HT-29 (cell line): Measurements from ENCODE around the gene ITGB7. TPM values are rescaled to one million over a fixed set of nuclear protein-coding genes. Genes with fewer than 3 reads are reported as not detected.
A peak's percentile ranks its signal among the peaks of the same experiment; 100 is the strongest.
"Not testable (repeated sequence)": the region's sequence is repeated elsewhere in the genome, so short reads cannot be mapped to it uniquely, and the experiment has no call there.

ENCODE experiments used
- DNase-seq: peaks from one replicate; pipeline ENCODE4 v3.0.0-alpha.2; 2015; ENCODE audit warnings: low spot score
- total RNA-seq: library from RNA; depleted of rRNA; stranded (reverse); fragments of >200 nt; shearing (Covaris generic); gene quantifications from 2 replicates; pipeline ENCODE4 v1.2.3, GENCODE V29; 2014

Gene ITGB7
- total RNA-seq, 1 experiment from 2014 or later = 8.1 TPM

DNA sequence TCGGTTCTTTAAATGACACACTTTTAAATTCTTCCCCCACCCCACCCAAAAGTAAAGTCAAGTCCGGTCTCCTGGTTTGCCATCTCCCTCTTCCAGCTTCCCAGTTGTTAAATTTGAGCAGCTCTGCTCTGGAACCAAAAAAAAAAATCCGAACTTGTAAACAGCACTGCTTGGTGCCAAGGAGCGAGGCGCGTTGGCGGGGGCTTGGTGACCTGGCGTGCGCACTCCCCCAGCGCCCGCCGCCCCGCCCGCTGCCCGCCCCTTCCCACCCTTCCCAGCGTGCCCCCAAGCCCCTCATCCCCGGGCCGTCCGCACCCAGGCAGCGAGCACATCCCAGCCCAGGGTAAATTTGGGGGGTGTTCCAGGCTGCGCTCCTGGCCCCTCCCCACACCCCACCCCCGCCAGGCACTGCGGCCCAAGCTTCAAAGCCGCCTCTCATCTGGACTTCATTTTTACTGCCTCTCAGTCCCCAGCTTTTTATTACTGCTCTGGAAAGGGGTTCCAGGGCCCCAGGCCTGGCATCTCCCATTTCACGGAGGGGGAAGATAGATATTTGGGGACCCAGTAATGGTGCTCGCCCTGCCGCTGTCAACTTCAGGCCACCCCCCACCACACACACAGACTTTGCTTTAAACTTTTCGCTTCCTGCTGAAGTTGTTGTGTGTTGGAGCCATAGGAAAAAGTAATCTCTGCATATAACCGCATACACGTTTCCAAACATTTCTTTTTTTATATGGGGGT lies 11.7 kb upstream of the ITGB7 start:
- DNase-seq = no peak

DNA sequence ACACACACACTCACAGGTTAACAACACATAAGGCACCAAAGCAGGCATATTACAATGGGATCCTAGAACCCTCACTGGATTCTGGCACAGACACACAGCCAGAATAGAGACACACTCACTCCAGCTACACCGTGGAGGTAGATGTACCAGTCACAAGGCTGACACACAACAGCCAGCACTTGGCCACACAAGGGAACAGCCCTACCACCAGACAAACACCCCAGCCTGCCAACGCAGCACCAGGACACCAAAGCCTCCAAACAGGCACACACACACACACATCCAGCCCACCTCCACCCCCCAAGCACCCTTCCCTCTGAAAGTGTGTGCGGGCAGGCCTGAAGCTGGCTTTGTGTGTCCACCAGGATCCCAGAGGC lies 10.9 kb upstream of the ITGB7 start:
- DNase-seq = no peak

DNA sequence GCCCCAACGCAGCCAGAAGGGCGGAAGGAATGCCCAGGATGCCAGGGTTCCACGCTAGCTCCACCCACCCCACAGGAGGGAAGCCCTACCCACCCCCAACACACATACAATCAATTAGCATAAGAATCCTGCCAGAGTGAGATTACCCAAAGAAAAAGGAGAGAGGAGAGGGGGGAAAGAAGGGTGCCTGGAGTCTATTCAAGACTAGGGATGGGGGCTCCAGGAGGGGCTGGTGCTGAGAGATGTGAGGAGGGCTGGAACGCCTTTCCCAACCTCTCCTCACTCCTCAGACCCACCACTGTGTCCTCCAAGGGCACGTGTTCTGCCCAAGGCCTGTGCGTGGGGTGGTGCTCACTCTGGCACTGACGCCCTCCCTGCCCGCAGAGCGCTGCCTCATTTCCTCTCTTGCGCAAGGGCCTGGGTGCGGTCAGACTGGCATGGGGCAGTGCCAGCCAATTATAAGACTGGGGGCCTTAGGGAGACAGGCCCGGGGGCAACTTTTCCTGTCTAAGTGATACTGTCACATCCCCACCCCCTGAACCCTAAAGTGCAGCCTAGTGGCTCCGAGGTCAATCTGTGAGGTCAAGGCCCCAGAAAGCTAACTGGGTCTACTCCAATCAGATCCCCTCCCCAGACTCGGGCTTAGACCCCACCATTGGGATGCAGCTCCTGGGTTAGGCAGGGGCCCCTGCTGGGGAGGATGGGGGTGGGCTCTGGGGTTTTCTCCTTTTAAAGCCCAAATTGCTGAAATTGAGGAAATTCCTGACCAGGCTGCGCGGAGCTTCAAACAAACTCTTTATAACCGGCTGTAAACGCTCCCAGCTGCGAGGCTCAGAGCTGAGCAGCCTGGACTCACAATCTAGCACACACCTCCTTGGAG lies 10.2 kb upstream of the ITGB7 start:
- no peak for DNase-seq

DNA sequence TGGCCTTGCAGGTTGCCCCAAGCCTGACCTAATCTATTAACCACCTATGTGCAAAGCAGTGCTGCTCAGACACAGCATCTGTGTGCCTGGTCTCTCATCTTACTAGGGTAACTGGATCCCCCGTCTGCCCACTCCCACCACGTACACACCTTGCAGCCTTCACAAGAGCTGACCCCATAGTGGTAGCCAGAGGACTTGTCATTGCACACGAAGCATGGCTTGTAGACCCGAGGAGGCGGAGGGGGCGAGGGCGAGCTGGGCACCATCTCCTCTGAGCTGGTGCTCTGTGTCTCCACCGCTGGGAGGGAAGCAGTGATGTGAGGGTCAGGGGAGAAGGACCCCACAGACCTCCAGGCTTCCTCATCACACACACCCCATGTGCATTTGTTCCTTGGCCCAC lies 8.4 kb upstream of the ITGB7 start:
- DNase-seq = no peak

DNA sequence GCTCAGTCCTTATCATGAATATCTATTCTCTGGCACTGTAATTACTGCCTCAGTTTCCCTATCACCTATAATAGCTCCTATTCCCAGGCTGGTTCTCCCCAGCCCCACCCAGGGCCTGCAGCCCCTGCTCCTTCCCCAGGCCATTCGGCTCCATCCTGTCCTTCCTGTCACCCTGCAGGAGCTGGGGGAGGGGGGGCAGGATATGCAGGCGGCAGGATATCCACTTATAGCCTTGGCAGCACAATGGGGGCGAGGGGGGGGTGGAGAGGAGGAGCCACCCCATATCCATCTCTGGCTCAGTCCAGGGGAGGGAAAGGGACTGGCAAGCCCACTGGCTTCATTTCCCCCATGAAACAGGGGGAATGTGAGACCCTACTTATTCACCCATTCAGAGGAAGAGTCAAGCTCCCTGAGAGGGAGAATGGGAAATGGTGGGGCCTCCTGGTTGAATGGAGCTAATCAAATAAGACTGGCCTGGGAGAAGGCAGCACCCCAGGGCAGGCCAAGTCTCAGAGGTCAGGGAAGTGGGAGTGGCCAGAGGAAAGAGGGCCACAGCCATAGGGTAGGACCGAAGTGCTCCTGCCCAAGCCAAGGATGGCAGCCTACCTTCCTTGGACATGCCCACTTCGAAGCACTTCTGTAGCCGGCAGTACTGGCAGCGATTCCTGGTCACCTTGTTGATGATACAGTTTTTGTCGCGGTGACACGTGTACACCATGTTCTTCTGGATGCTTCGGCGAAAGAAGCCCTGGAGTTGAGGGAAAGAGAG lies 7.8 kb upstream of the ITGB7 start:
- no peak for DNase-seq

DNA sequence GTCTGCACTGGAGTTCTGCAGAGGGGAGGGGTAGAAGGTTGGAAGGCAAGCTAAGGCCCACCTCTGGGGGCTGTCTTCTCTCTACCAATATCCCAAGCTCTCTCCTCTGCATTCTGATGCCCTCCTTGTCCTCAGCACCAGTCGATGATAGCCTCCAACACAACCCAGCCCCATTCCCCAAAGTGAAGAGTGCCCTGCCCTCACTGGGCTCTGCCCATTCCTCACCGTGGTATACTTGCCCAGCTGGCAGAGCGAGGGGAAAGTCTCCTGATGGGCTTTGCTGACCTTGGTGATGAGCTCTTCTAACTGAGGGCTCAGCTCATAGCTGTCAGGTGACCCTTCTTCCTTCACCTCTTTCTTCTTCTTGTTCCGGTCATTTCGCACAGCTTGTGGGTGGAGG lies 7.2 kb upstream of the ITGB7 start:
- no peak for DNase-seq

DNA sequence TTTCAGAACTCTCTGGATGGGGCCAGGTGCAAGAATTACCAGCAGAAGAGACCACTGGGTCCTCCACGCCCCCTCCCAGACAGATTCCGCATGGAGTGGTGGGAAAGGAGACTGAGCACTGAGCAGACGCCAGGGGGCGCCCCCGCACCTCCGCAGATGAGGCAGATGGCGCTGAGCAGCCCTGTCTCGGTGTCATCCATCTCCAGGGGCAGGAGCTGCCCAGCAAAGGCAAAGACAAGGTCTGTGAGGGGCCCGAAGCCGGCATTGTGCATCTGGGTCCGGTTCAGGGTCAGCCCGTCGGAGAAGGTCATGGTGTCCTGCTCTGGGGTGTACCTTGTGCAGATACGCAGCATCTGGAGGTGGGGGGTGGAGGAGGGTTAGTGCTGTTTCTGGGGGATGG lies 6.3 kb upstream of the ITGB7 start:
- DNase-seq = peak; percentile 78

DNA sequence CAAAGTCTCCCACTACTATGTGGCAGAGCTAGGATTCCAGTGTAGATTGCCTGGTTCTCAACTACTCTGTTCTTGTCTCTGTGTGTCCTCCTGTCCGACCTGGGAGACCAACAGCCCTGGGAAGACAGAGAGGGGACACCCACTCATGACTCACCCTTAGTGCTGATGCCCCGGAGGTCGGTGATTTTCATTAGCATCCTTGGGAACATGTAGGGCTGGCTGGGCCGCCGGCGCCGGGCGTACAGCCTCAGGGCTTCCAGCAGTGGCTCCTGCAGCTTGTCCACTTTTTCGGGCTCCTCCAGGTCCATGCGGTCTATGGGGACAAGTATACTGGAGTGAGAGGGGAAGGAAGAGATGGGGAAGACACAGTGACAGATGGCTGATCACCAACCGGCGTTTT lies 5.9 kb upstream of the ITGB7 start:
- no peak for DNase-seq

DNA sequence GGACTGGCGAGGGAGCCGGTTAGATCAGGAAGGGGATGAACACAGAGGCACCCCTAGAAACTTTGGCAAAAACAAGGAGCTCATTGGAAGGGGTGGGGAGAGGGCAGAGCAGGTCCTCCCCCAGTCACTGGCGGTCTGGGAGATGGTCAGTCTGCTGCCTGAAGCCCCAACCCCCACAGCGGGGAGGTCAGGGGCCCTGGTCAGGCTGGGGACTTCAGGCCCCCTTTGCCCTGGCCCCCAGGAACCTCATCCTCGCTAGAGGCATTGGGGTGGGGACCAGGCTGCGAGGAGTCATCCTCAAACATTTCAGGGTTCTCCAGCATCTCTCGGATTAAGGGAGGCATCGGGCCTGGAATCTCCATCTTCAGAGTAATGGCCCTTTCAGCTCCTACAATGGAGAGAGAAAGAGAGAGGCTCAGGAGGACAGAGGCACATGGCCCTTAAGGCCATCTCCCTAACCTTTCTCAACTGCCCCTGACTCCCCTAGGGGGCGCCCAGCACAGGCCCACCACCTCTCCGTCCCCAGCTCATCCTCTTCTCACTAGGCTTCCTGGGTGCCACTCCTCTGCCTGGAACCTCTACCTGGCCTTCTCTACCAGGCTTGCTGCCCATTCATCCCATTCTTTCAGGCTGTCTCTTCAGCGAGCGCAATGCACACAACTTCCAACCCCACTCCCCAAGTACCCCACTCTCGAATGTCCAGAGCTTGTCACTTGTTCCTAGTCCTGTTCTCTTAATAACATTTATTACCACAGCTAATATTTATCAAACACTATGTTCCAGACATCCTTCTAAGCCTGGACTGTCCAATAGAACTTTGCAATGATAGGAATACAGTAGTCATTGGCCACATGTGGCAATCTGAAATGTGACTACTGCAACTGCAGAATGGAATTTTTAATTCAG lies 4.7 kb upstream of the ITGB7 start:
- no peak for DNase-seq

DNA sequence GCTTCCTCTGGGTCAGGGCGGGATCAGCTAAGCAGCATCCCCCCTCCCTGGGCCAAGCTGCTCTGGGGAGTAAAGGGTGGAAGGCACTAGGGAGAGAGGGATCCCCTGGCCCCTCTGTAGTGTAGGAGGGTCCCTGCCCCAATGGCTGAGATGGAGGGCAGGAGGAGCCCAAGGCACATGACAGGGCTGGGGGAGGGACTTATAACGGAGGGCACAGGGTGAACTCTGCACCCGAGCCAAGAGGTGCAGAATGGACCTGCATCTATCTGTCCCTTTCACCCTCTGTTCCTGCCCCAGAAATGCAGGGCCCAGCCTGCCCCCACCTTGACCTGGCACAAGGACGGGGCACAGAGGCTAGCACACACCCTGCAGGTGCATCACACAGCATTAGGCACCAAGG lies 3.8 kb upstream of the ITGB7 start:
- DNase-seq = no peak

DNA sequence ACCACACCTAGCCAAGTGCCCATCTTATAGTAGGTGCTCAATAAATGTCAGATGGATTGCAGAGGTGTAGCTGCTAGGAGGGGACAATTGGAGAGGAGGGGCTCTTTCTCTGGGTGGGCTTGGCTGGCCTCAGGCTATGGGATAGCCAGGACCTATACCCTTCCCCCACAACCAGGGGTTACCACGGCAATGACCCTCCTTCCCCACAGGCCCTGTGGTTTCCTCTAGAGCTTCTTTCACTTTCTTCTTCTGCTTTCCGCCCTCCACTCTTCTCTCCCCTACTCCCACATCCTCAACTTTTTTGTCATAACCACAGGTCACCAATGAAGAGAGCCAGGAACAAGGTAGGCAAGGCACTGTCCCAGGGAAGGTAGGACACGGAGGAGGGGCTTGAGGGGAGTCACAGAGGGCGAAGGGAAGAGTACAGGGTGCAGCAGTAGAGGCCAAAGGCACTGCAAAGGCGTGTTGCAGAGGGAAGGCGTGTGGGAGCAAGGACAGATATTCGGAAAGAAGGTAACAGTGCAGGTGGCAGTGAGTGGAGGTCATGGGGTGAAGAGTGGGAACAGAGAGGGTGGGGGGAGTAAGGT lies 1.9 kb upstream of the ITGB7 start:
- no peak for DNase-seq

DNA sequence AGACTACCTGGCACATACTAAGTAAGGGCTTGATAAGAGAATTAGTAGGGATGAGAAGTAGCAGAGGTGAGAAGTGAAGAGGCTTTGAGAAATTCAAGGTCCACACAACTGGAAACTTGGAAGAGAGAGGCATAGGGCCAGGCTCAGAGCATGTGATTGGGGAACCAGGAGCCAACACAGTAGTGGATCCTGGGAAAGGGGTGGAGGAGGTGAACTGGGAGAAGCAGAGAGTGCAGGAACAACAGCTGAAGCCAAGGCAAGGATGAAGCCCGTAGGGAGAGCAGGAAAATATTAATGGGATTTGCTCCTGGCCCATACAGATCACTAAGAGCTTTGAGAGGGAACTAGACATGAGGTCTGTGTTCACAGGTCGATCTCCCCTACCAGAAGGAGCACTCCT lies 1.4 kb upstream of the ITGB7 start:
- no peak for DNase-seq

DNA sequence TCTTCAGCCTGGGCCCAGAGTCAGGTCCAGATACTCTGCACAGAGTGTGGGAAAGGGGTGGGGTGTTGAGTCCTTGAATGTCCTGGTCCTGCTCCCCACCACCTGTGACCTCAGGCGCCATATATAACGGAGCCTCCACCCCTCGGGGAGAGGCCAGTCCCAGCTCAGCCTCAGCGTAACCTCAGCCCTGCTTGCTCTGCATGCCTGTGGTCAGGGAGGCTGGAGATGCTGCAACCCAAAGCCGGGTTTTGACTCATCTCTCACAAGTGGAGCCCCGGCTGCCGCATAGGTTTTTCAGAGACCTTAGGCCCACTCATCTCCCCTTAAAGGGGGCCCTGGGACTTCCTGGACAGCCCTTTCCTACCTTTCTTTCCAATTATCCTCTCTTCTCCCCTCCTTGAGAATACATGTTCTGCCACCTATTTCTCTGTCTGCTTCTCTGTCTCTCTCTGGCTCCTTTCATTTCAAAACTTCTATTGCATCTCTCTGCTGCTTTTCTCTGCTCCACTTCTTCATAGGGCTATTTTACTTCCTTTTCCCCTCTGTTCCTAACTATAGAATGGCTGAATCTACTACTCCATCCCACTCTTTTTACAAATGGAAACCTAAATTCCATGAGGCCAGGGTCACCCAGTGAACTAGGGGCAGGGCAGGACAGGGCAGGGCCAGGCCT lies 1.2 kb downstream of the ITGB7 start:
- DNase-seq = no peak

DNA sequence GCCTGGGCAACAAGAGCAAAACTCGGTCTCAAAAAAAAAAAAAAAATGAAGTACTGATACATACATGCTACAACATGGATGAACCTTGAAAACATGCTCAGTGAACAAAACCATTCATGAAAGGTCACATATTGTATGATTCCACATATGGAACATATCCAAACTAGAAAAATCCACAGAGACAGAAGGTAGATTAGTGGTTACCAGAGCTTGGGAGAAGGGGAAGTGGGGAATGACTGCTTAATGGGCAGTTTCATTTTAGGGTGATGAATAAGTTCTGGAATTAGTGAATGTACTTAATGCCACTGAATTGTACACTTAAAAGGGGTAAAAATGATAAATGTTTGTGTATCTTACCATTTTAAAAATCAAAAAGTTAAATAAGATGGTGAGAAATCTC lies 2.7 kb downstream of the ITGB7 start:
- no peak for DNase-seq

DNA sequence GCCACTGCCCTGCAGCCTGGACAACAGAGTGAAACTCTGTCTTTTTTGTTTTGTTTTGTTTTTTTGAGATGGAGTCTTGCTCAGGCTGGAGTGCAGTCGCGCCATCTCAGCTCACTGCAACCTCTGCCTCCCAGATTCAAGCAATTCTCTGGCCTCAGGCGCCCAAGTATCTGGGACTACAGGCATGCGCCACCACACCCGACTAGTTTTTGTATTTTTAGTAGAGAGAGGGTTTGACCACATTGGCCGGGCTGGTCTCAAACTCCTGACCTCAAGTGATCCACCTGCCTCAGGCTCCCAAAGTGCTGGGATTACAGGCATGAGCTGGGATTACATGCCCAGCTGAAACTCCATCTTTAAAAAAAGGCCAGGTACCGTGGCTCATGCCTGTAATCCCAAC lies 4.7 kb downstream of the ITGB7 start:
- not testable (repeated sequence) for DNase-seq

DNA sequence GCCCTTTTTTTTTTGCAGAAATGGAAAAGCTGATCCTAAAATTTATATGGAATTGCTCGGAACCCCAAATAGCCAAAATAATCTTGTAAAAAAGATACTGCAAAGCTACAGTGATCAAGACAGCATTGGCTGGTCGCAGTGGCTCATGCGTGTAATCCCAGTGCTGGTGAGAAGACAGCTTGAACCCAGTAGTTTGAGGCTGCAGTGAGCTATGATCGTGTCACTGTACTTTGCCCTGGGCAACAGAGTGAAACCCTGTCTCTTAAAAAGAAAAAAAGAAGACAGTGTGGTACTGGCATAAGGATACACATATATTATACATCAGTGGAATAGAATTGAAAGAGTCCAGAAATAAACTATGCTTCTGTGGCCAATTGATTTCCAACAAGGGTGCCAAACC lies 5.4 kb downstream of the ITGB7 start:
- DNase-seq = no peak

DNA sequence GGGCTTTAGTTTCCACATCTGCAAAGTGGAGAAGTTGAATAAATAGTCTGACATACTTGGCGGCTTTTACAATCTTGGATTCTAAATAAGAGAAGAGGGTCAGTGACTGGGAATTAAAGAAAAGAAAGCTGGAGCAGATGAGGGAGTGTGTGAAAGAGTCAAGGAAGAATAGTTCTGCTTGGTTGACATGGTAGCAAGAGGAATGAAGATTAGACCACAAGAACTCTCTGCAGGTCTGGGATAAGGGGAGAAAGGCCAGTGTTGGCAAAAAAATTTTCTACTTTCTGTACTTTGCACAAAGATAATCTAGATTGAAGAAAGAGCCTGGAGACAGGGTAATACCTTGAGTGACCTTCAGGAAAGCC lies 5.9 kb downstream of the ITGB7 start:
- no peak for DNase-seq

DNA sequence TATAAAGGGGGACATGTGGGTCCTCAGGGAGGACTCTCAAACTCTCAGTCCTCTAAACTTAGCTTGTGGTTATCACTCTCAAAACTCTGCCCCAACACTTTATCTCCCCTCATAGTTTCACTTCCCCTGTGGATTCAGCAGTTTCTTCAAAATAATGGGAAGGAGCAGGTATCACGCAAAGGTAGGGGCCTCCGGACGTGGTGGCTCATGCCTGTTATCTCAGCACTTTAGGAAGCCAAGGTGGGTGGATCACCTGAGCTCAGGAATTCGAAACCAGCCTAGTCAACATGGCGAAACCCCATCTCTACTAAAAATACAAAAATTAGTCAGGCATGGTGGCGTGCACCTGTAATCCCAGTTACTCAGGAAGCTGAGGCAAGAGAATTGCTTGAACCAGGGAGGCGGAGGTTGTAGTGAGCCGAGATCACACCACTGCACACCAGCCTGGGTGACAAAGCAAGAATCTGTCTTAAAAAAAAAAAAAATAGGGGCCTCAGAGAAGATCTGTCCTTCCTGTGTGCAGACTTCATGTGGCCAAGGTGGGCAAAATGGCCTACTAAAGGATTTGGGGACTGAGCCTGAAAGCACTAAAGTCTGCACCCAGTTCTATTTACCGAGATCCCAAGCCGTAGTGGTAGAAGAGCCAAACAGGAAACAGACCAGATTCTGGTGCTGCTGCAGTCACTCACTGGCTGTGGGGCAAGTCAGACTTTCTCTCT lies 6.4 kb downstream of the ITGB7 start:
- no peak for DNase-seq

DNA sequence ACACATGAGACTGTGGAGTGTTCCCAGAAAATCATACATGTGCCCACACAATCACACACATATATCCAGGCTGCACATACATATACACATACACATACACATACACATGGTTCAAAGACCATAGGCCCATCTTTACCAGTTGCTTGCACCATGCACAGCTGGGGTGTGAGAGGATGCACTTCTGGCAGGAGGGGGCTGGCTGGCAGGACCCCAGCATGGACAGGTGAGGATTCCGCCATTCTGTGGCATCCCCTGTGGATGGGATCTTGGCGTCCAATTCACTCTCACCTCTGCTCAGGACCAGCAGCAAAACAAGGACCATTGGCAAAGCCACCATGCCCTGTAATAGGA lies 7.0 kb downstream of the ITGB7 start:
- DNase-seq = no peak

DNA sequence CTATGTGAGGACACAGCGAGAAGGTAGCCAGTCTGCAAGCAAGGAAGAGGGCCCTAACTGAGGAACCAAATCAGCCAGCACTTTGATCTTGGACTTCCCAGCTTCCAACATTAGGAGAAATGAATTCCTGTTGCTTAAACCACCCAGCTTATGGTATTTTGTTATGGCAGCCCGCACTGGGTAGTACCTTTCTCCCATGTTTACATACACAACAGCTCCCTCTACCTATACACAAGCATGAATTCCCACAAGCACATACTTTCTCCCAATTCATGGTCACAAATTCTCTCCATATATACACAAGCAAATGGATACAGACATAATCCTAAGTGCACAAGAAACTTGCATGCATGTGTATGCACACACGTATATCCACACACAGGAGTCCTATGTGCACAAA lies 7.4 kb downstream of the ITGB7 start:
- no peak for DNase-seq
